Anterior cingulate cortex (tissue), 58 donors: ENCODE measurements around the gene HMX1.
A peak's percentile ranks its signal among the peaks of the same experiment; 100 is the strongest.

ENCODE experiments used
- DNase-seq, 58 donors: peaks; one replicate each; lab custom pipeline; 2025; lab: John Stamatoyannopoulos, UW

Gene HMX1

DNA sequence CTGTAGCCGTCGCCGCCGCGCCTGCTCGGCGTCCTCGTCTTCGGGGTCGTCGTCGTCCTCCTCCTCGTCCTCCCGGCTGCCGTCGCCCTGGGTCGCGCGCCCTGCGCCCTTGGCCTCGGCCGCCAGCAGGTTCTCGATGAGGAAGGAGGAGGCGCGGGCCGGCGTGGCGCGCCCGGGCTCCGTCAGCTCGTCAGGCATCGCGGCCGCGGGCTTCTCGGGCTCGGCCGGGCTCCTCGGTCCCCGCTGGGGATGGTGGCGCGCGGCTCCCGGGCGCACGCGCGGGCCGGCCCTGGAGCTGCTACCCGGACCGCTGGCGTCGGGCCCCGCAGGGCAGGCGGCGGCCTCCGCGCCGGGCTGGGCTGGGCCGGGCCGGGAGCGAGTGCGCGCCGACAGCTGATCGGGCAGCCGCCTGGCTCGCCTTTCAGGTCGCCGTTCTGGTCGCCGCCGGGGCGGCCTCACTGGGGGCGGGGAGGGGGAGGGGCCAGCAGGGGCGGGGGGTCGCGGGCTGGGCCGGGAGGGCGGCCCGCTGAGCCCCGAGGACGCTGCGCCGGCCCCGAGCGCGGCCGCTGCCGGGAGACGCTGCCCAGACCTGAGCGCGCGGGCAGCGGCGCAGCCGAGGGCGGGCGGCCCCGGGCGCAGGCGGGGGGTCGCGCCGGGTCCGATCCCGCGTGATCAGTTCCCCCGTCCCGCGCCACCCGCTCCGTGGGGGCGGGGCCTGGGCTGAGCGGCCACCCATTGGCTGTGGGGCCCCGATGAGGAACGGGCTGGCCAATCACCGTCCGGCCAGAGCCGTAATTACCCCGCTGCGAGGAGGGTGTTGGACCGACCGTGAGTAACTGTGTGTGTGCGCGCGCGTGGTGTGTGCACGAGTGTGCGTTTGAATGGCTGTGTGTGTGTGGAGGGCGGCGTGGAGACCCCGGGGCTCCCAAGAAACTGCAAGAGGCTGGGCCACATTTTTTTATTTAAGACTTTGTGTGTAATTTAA lies at the start of gene HMX1:
Gene HMX1 (minus strand): TSS at position 423 of the 985 bp plus-strand sequence. CDS start 225 bp downstream, at position 198.
- peak in 49 of 58 donors; percentile 5 to 67 (median 42) for DNase-seq

DNA sequence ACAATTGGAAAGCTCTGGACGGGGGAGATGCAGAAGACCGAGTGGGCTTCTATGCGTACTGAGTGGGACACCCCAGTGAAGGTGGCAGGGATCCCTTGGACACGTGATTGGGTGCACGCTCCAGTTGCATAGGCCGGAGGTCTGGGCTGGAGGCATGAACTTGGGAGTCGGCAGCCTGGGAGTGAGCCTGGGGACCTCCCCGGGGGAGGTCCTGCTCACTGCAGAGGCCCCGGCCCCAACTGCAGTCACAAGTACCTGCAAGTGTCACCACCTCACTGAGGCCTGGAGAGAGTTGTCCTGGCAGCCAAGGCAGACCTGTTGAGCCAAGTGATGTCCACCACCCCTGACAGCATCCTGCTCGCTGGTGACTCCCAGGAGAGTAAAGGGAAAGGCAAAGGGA lies 49.3 kb upstream of the HMX1 start:
- no peak for DNase-seq

DNA sequence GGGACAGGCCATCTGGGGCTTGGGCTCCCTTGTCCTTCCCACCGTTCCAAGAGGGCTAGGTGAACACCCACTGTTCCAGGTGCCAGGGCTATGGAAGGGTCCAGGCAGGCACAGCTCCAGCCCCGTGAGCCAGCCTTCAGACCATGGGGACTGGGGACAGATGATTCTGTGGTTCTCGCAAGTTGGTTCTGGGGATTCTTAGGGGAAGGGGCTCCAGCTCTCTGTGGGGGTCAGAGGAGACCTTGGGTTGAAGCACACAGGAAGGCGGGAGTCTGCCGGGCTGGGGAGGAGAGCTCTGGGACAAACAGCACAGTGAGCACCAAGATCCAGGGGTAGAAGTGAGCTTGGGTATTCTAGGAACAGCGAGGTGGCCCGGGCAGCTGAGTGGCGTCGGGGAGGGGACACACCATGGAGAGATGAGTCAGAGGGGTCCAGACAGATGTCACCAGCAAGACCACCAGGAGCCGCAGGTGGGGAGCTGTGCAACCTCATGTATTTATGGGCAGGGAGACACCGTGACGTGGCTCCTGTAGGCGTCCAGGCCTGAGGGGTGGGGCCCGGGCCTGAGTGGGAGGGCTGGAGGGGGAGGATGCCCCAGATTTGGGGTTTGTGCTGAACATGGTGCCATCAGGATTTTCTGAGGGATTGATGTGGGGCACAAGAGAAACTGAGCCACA lies 48.8 kb upstream of the HMX1 start:
- DNase-seq = no peak

DNA sequence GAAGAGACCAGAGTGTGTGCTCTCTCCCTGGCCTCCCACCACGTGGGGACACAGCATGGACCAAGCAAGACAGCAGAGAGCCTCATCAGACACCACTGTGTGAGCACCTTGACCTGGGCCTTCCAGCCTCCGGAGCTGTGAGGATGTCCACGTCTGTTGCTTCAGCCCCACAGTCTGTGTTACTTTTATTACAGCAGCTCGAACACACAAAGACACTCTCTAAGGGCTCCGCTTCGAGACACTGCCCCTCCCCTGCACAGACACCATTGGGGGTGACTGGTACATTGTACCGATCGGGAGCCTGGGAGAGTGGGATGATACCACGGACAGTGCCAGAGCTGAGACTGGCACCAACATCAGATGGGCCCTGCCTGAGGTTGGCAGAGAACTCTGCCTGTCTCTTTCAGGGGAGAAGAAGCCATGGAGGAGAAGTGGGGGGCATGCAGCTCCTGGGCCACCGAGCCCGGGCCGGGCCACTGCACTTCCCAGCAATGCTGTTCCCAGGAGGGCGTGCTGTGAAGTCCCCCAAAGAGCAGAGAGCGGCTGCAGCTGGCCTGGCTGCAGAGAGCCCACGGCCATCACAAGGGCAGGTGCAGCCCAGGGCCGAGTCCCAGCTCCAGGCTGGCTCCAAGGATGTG lies 48.1 kb upstream of the HMX1 start:
- DNase-seq = no peak

DNA sequence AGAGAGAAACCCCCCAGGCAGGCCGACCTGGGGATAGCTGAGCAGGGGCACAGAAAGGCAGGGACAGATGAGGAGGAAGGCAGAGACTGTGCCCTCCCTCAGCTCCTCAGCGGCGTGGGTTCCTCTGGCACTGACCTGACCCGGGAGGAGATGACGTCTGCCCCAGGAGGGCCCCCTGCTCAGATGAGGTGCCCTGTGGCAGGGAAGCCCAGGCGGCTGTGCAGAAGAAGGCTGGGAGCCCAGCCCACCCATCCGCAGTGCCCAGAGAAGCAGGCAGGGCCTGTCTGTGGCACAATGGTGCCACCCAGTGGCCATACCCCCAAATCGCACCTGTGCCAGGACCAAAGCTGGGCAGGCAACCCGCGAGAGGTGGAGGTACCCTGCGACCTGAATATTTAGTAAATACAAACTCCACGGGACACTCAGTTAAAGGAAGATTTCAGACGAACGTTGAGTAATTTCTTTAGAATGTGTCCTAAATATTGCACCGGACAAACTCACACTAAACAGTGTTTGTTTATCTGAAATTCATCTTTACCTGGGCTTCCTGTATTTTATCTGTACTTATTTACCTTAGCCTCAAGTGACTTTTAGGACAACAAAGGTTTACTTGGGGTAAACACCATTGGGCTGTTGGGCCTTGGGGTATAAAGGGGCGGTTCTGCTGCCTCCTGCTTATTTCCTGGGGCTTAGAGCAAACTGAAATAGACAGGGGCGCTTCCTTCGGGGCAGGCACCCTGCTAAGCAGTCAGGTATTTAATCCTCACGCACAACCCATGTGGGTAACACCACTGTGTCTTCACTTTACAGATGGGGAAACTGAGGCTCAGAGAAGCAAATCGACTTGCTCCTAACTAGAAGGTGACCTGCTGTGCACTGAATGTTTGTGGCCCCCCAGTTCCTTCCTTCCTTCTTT lies 46.5 kb upstream of the HMX1 start:
- peak in 53 of 58 donors; percentile 5 to 86 (median 41) for DNase-seq

DNA sequence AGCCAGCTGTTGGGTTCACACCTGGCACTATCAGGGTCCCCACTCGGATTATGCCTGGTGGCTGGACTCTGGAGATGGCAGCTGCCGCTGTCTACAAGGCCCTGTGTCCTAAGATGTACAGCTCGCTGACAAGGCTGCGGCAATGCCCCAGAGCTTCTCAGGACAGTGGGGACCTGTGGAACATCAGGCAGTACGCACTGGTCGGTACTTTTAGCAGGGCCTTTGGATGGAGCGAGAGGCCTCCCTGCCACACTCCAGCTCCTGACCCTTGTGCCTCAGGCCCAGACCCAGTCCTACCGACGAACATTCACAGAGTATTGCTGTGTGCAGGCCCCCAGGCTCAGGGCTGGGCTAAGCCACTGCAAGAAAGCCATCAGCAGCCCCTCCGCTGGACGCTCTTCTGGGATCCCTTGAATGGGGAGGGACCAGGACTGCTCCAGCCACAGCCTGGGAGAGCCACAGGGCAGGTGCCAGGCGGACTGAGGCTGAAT lies 45.7 kb upstream of the HMX1 start:
- no peak for DNase-seq

DNA sequence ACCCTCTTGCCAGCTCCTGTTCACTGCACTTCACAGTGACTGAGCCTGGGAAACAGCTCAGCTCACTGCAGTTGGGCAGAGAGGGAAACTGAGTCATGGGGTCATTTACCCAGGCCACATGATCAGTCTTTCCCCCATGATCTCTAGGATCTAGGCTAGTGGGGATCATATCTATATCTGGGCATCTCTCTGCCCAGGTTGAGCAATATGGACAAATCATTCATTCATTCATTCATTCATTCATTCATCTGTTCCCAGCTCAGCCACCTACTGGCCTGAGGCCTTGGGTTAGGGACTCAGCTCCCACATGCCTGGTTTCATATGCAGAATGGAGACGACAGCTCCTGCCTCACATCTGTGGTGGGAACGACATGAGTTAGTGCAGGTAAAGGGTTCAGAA lies 45.3 kb upstream of the HMX1 start:
- no peak for DNase-seq

DNA sequence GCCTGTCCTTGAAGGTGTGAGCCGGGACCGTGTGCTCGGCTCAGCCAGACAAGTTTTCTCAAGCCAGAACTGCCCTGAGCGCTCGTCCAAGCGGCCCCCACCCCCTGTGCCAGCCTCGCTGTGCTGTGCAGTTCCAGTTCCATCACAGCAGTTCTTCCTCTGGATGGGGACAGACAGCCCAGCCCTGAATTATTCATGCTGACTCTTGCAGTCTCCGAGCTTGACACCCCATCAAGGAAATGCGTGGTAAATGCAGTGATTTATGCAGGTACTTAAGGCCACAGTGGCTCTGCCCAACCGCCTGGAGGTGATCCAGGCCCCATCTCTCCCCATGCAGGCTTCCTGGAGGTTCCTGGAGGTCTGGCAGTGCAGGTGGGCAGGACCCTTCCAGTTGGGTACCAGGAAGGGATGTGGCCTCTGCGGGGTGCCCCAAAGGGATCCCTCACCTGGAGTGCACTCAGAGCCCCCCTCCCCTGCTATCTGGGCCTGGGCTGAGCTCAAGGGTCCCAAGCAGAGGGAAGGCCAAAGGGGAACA lies 44.8 kb upstream of the HMX1 start:
- no peak for DNase-seq

DNA sequence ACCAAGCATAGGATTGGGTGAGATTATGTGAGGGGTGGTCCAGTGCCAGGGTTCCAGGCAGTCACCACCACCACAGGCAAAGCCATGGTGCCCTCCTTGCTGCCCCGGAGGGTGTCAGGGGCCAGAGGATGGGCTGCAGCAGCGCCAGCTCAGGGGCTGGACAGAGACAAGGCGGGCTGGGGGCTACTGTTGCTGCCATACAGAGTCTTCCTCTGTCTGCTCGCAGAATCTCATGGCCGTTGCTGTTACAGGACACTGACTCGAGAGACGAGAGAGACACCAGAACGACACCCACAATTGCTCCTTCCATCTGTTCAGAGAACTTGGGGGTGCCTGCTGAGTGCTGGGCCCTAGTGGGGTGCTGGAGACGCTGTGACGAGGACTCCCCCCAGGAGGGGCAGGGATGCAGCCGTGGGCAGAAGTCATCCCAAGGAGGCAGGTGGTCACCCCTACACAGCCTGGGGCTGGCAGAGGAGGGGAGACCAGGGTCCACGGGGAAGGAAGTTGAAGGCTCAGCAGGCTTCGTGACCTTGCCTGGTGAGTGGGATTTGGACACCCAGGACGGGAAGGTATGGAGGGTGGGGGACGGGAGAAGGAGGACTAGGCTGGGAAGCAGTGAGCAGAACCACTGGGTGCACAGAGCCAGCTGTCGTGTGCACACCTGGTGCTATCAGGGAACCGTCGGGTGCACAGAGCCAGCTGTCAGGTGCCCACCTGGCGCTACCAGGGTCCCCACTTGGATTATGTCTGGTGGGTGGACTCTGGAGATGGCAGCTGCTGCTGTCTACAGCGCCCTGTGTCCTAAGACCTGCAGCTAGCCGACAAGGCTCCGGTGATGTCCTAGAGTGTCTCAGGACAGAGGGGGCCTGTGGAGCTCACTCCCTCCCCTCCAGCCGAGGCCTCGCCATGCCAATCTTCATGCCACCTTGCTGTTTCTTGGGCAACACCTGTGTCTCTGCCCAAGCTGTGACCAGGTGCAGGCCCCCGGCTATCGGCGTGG lies 43.9 kb upstream of the HMX1 start:
- no peak for DNase-seq

DNA sequence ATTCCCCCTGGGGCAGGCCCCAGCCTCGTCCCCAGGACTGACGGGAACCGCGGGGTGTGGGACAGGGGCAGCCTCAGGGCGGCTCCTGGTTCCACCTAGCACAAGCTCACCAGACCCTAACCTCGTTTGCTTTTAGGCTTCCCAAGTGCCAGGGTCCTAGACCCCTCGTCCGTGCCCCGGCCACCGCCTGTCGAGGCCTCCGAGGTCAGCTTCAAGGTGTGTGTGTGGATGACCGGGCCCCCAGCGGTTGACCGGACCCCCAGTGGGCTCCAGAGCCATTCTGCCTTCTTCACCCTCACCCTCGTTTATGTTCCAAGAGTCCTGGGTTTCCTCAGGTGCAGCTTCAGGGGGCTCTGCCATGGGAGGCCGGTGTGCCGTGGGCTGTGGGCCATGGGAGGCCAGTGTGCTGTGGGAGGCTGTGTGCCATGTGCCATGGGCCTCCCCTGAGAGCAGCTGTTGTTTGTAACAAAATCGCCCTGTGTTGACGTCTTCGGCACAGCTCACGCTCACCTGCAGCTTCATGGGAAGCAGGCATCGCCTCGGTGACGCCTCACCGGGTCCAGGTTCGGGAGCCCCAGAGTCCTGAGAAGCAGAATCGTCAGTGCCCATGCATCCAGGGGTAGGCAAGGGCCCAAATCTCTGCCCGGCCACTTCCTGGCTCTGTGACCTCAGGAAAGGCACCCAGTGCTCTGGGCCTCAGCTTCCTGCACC lies 43.0 kb upstream of the HMX1 start:
- DNase-seq = no peak

DNA sequence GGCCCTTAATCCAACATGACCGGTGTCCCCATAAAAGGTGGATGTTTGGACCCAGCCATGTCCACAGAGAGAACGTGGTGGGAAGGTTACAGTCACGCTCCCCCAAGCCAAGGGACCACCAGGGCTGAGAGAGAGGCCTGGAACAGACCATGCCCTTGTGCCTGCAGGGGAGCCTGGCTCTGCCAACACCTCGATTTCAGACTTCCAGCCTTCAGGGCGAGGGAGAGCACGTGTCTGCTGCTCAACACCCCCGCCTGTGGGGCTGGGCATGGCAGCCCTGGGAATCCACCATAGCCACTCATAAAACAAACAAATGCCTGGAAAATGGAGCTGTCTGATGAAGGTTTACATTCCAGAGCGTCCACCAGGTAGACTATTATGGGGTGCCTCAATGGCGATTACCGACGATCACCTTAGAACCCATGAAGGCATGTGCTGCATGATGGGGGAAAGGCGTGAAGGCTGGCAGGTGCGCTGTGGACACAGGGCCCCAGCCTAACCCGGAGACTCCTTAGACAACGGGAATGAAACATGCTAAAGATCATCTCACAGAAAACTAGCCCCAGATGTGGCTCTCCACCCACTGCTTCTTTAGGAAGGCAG lies 42.3 kb upstream of the HMX1 start:
- no peak for DNase-seq

DNA sequence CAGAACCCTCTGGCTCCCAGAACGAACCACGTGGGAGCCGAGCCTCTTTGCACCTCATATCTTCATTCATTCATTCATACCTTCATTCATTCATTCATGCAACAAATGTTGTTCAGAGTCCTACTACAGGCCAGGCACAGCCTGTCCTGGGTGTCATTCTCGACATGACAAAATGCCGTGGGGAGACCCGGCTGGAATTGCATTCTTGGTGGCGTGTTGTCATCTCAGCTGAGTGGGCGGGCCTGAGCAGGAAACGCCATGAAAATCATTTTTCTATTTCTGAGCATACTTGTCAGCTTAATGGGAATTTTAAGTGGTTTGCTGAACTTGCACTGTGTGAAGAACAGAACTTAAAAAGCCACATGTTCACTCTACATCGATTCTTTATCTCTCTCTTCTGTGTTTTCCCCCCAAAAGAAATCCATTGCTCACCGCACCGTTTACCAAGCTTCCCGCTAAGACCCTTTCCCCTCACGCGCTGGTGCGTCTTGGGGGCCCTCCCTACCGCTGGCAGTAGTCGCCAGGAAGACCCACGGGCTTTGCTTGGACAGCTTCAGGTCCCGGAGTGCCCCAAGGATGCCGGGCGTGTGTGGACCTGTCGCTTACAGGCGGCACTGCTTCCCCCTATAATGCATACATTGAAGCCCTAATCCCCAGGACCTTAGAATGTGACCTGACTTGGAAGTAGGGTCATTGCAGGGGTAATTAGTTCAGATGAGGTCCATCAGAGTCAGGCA lies 41.6 kb upstream of the HMX1 start:
- no peak for DNase-seq

DNA sequence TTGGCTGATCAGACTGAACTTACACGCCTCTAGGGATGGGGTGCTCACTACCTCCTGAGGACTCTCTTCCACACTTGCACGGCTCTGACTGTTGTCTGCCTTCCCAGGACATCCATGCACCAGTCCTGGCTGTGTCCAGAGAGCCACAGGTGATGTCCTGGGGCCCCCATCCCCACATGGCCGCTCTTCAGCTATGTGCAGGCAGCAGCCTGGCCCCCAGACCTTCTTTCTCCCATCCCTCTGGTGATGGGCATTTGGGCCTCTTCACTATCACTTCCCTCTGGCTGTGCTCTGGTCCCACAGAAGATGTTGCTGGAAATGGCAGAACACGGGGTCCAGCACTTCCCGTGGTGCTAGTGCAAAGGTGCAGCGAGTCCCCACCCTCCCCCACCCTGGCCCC lies 40.9 kb upstream of the HMX1 start:
- no peak for DNase-seq

DNA sequence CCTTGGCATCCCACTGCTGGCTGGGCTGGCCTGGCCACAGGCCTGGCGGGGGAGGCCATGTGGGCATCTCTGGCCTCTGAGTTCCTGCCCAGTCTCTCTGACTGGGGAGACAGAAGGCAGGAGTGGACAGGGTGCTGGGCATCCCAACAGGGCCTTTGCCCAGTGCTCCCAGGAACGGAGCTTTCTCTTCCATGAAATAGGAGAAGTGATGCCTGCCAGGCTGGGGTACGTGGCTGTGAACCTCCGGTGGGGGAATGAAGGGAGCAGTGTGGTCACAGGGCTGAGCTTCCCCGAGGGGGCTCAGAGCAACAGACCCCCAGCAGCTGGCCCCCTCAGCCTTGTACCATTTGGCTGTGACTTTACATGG lies 40.4 kb upstream of the HMX1 start:
- DNase-seq = no peak

DNA sequence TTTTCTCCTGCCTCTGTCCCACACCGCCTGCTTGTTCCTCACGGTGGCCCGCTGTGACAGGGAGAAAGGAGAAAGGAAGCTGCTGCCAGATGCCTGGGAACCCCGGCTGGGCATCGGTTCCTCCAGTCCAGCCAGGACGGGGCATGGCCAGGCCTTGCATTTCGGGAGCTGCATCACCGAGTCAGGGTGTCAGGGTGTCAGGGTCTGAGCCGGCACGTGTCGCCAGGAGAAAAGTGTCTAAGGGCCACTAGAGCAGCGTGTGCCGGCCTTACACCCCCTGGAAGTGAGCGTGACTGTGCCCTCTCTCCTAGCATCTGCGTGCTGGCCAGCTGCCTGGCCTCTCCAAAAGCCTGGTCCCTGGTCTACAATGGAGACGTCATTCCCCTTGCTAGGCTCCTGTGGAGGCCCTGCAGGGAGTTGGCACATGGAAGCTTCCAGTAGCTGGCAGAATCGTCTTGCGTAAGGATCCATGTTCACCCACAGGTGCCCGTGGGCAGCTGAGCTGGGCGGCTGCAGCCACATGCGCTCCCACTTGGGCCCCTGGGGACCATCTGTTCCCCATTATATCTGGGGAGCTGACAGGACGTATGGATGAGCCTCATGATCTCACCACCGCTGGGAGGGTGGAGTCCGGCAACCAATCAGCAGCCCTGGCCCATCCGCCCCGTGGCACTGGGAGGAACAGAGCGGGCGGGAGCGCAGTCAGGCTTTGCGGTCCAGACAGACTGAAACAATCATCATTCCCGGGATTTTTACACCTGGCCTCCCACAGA lies 39.9 kb upstream of the HMX1 start:
- DNase-seq = peak in 2 of 58 donors; percentile 13 to 64

DNA sequence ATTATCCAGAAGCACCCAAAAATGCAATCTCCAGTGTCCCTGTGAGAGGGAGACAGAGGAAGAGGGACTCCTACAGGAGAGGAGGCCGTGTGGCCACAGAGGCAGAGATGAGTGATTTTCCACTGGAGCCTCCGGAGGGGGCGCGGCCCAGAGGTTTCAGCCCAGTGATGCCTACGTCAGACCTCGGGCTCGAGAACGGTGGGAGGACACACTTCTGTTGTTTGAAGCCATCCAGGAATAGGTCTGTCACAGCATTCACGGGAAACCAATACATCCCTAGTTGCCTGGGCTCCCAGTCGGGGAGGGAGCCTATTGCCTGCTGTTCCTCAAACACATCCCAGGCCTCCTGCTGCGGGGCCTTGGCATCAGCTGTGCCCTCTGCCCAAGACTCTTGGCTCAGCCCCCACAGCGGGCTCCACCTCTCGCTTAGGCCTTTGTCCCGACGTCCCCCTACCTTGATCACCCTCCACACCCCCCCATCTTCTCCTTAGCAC lies 39.2 kb upstream of the HMX1 start:
- DNase-seq = peak in 2 of 58 donors; percentile 28 to 72
